SU-DHL-6 (cell line): Measurements from ENCODE around the gene ALCAM.

Experiments
- EZH2phosphoT487 ChIP-seq: fragments of 200-600 bp; sonication (generic), shearing (Covaris generic); conservative IDR thresholded peaks from 2 replicates; pipeline ENCODE4 v1.6.1; 2018; ENCODE audit warnings: mild to moderate bottlenecking, antibody characterized with exemption, low read length, moderate library complexity, mixed read lengths
- TF ChIP-seq, protein P1 (sequence below): fragments of 200-600 bp; sonication (generic); IDR thresholded peaks from one replicate; pipeline ENCODE4 v1.5.1; 2017; ENCODE audit warnings: antibody characterized with exemption, mild to moderate bottlenecking, low read length, moderate library complexity; ENCODE audit not compliant: insufficient read depth, poor library complexity, severe bottlenecking

DNA sequence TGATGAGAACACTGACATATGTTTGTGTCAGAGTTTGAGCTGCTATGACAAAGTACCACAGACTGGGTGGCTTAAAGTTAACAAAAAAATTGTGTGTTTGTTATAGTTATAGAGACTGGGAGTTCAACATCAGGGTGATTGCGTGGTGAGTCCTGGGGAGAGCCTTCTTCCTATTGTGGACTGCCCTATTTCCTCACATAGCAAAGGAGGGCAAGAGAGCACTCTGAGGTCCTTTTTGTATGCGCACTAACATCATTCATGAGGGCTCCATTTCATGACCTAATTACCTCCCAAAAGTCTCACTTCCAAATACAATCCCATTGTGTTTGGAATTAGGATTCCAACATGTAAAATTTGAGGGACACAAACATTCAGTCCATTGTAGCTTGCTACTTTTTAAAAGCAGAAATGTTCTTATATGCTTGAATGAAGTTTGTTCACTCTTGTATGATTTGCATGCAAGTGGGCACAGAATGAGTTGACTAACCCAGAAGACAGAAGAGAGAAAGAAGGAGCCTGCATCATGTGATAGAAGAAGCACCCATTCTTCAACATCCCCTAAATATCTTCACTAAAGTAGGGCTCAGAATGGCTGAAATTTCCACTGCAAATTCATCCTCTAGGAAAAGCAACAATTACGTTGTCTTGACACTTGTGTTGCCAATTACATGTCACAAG, 18.9 kb upstream of the ALCAM start:
- TF ChIP-seq, protein P1, sequence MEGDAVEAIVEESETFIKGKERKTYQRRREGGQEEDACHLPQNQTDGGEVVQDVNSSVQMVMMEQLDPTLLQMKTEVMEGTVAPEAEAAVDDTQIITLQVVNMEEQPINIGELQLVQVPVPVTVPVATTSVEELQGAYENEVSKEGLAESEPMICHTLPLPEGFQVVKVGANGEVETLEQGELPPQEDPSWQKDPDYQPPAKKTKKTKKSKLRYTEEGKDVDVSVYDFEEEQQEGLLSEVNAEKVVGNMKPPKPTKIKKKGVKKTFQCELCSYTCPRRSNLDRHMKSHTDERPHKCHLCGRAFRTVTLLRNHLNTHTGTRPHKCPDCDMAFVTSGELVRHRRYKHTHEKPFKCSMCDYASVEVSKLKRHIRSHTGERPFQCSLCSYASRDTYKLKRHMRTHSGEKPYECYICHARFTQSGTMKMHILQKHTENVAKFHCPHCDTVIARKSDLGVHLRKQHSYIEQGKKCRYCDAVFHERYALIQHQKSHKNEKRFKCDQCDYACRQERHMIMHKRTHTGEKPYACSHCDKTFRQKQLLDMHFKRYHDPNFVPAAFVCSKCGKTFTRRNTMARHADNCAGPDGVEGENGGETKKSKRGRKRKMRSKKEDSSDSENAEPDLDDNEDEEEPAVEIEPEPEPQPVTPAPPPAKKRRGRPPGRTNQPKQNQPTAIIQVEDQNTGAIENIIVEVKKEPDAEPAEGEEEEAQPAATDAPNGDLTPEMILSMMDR, result no peak
- no peak for TF ChIP-seq EZH2phosphoT487
